ENCODE measurements around the gene C2CD3. TPM values are rescaled to one million over a fixed set of nuclear protein-coding genes. Genes with fewer than 3 reads are reported as not detected.

The C2CD3 gene
- total RNA-seq, 1 donor from 2014 or later: 23.9 TPM

- TF ChIP-seq CTCF (IDR thresholded peaks at IDR 0.05; ENCODE audit: unreplicated experiment): no peak
- DNase-seq (ENCODE audit: low spot score): no peak
- H3K36me3 Mint-ChIP-seq (ENCODE audit: low read depth, unreplicated experiment): peaks cover 17% of the 10 kb centered on the region
- H3K27ac Mint-ChIP-seq (ENCODE audit: unreplicated experiment): no peak overlapping the region
- H3K27me3 Mint-ChIP-seq (ENCODE audit: unreplicated experiment): peaks cover 2% of the 10 kb centered on the region
- no peak overlapping the region for H3K4me3 Mint-ChIP-seq (ENCODE audit: unreplicated experiment)
- H3K4me1 Mint-ChIP-seq (ENCODE audit: unreplicated experiment): peaks cover 3% of the 10 kb centered on the region
- no peaks in the 10 kb centered on the region for H3K9me3 Mint-ChIP-seq (ENCODE audit: unreplicated experiment)
Observed at GRCh38 chr11:74011360-74012073, 159.3 kb downstream of the C2CD3 start.

- no peak for DNase-seq (ENCODE audit: low spot score)
- Mint-ChIP-seq H3K27ac (ENCODE audit: unreplicated experiment) (no peak overlapping the region), H3K36me3 (ENCODE audit: low read depth, unreplicated experiment) (peaks cover 11% of the 10 kb centered on the region), H3K9me3 (ENCODE audit: unreplicated experiment) (no peaks in the 10 kb centered on the region), H3K4me3 (ENCODE audit: unreplicated experiment) (peak overlapping the region; percentile 23), H3K4me1 (ENCODE audit: unreplicated experiment) (peaks cover 3% of the 10 kb centered on the region), H3K27me3 (ENCODE audit: unreplicated experiment) (peaks cover 4% of the 10 kb centered on the region)
- no peak for TF ChIP-seq CTCF (IDR thresholded peaks at IDR 0.05; ENCODE audit: unreplicated experiment)
Observed at GRCh38 chr11:74010306-74011300, 160.2 kb downstream of the C2CD3 start.

GRCh38 chr11:74009675-74010305 lies 161.0 kb downstream of the C2CD3 start:
- H3K27me3 Mint-ChIP-seq (ENCODE audit: unreplicated experiment): peaks cover 4% of the 10 kb centered on the region
- H3K27ac Mint-ChIP-seq (ENCODE audit: unreplicated experiment): no peak overlapping the region
- peaks cover 3% of the 10 kb centered on the region for H3K4me1 Mint-ChIP-seq (ENCODE audit: unreplicated experiment)
- H3K4me3 Mint-ChIP-seq (ENCODE audit: unreplicated experiment): no peak overlapping the region
- DNase-seq (ENCODE audit: low spot score): no peak
- peaks cover 7% of the 10 kb centered on the region for H3K36me3 Mint-ChIP-seq (ENCODE audit: low read depth, unreplicated experiment)
- H3K9me3 Mint-ChIP-seq (ENCODE audit: unreplicated experiment): no peaks in the 10 kb centered on the region
- no peak for TF ChIP-seq CTCF (IDR thresholded peaks at IDR 0.05; ENCODE audit: unreplicated experiment)

GRCh38 chr11:74009230-74009547 lies 161.6 kb downstream of the C2CD3 start:
- H3K27me3 Mint-ChIP-seq (ENCODE audit: unreplicated experiment): peaks cover 4% of the 10 kb centered on the region

More at GRCh38 chr11:74009230-74009547, 161.6 kb downstream of the C2CD3 start:
- H3K27ac Mint-ChIP-seq (ENCODE audit: unreplicated experiment): no peak overlapping the region
- no peak overlapping the region for H3K4me3 Mint-ChIP-seq (ENCODE audit: unreplicated experiment)
- no peak for DNase-seq (ENCODE audit: low spot score)
- TF ChIP-seq CTCF (IDR thresholded peaks at IDR 0.05; ENCODE audit: unreplicated experiment): no peak
- H3K4me1 Mint-ChIP-seq (ENCODE audit: unreplicated experiment): peaks cover 3% of the 10 kb centered on the region
- no peaks in the 10 kb centered on the region for H3K9me3 Mint-ChIP-seq (ENCODE audit: unreplicated experiment)
- H3K36me3 Mint-ChIP-seq (ENCODE audit: low read depth, unreplicated experiment): peaks cover 7% of the 10 kb centered on the region

Measured in endothelial cell (in vitro differentiated cells).